IMR-90 (cell line): ENCODE measurements around the gene ANKIB1. TPM values are rescaled to one million over a fixed set of nuclear protein-coding genes. Genes with fewer than 3 reads are reported as not detected.

ENCODE experiments used
- ATAC-seq: fragments of 200-7000 bp; cut with Tn5 transposase; 2 replicates; pipeline ENCODE4 v1.9.1; 2020; ENCODE audit warnings: low read depth, mild to moderate bottlenecking, moderate library complexity
- BruUV-seq: library from RNA; stranded (reverse); fragments of 400-500 nt; replicated peaks from 2 replicates; lab custom pipeline; 2021; lab: Mats Ljungman, UMichigan
- CTCF ChIA-PET: fragments of 300-600 bp; formaldehyde crosslinking; extraction: SDS; loops from one replicate; lab custom pipeline; 2021; ENCODE audit warnings: antibody characterized with exemption; lab: Yijun Ruan, JAX
- POLR2A ChIA-PET: fragments of 300-600 bp; sonication (Branson Sonifier 250); formaldehyde crosslinking; loops from one replicate; lab custom pipeline; 2022; ENCODE audit warnings: antibody characterized with exemption; ENCODE audit not compliant: unreplicated experiment; lab: Charles Lee
- DNase-seq: peaks from one replicate; pipeline ENCODE4 v3.0.0; 2013
- H2AFZ ChIP-seq: replicated peaks from 2 replicates; pipeline ENCODE3; 2013; ENCODE audit warnings: low read length, mild to moderate bottlenecking; ENCODE audit not compliant: poor library complexity
- H2AK5ac ChIP-seq: 2 replicates; pipeline ENCODE4 v1.6.1; 2013; ENCODE audit warnings: low read depth, low read length, inconsistent platforms
- H2AK9ac ChIP-seq: replicated peaks from 2 replicates; pipeline ENCODE3; 2013; ENCODE audit warnings: mild to moderate bottlenecking, low read depth, low read length, moderate library complexity; ENCODE audit not compliant: poor library complexity
- H2BK120ac ChIP-seq: 2 replicates; pipeline ENCODE4 v1.6.1; 2013; ENCODE audit warnings: low read depth, low read length, inconsistent platforms
- H2BK15ac ChIP-seq: 3 replicates; pipeline ENCODE4 v1.6.1; 2013; ENCODE audit warnings: low read depth, low read length, inconsistent platforms
- H2BK20ac ChIP-seq: 2 replicates; pipeline ENCODE4 v1.6.1; 2013; ENCODE audit warnings: low read depth, mild to moderate bottlenecking, inconsistent platforms, low read length, moderate library complexity
- H2BK5ac ChIP-seq: 2 replicates; pipeline ENCODE4 v1.6.1; 2013; ENCODE audit warnings: mild to moderate bottlenecking, low read depth, low read length, inconsistent platforms; ENCODE audit not compliant: poor library complexity, severe bottlenecking
- H3K14ac ChIP-seq: replicated peaks from 2 replicates; pipeline ENCODE4 v1.6.1; 2013; ENCODE audit warnings: low read depth, low read length, inconsistent platforms
- H3K18ac ChIP-seq: 2 replicates; pipeline ENCODE4 v1.6.1; 2013; ENCODE audit warnings: low read depth, low read length, control low read depth
- H3K23ac ChIP-seq: 2 replicates; pipeline ENCODE4 v1.6.1; 2013; ENCODE audit warnings: low read depth, low read length, inconsistent platforms
- H3K27ac ChIP-seq: 2 replicates; pipeline ENCODE4 v1.5.1; 2013; ENCODE audit warnings: mild to moderate bottlenecking, control low read depth, low read length; ENCODE audit not compliant: insufficient read depth
- H3K27me3 ChIP-seq: 2 replicates; pipeline ENCODE4 v1.6.1; 2013; ENCODE audit warnings: low read length; ENCODE audit not compliant: control insufficient read depth, insufficient read depth
- H3K36me3 ChIP-seq: 2 replicates; pipeline ENCODE4 v1.6.1; 2013; ENCODE audit warnings: low read length, mixed read lengths; ENCODE audit not compliant: control insufficient read depth, insufficient read depth
- H3K4ac ChIP-seq: 2 replicates; pipeline ENCODE4 v1.6.1; 2013; ENCODE audit warnings: low read depth, low read length, inconsistent platforms
- H3K4me1 ChIP-seq: 2 replicates; pipeline ENCODE4 v1.6.1; 2013; ENCODE audit warnings: low read length, mixed read lengths; ENCODE audit not compliant: control insufficient read depth, insufficient read depth
- H3K4me2 ChIP-seq: 2 replicates; pipeline ENCODE4 v1.6.1; 2013; ENCODE audit warnings: low read depth, mild to moderate bottlenecking, control low read depth, low read length, moderate library complexity
- H3K4me3 ChIP-seq: 2 replicates; pipeline ENCODE4 v1.5.1; 2013; ENCODE audit warnings: low read depth, mild to moderate bottlenecking, control low read depth, low read length, moderate library complexity; ENCODE audit not compliant: insufficient read depth
- H3K56ac ChIP-seq: 2 replicates; pipeline ENCODE4 v1.6.1; 2013; ENCODE audit warnings: low read length, inconsistent platforms; ENCODE audit not compliant: insufficient read depth; ENCODE audit errors: extremely low read depth
- H3K79me1 ChIP-seq, 2 experiments: 2 replicates each; pipeline ENCODE4 v1.6.1; 2013; ENCODE audit warnings: low read length in 2 of 2, inconsistent platforms in 1 of 2, low read depth in 1 of 2
- H3K9ac ChIP-seq: 2 replicates; pipeline ENCODE4 v1.6.1; 2013; ENCODE audit warnings: low read depth, low read length, control low read depth
- H3K9me1 ChIP-seq: 2 replicates; pipeline ENCODE4 v1.6.1; 2013; ENCODE audit warnings: low read length, inconsistent platforms; ENCODE audit not compliant: insufficient read depth
- H3K9me3 ChIP-seq: 2 replicates; pipeline ENCODE4 v1.6.1; 2013; ENCODE audit warnings: low read length; ENCODE audit not compliant: control insufficient read depth, insufficient read depth
- H4K20me1 ChIP-seq: 2 replicates; pipeline ENCODE4 v1.6.1; 2013; ENCODE audit warnings: low read length, inconsistent platforms; ENCODE audit not compliant: insufficient read depth
- H4K5ac ChIP-seq: 2 replicates; pipeline ENCODE4 v1.6.1; 2013; ENCODE audit warnings: mild to moderate bottlenecking, low read depth, low read length, control low read depth
- H4K8ac ChIP-seq, 2 experiments: 2 replicates each; pipeline ENCODE4 v1.6.1; 2013; ENCODE audit warnings: low read depth in 2 of 2, low read length in 2 of 2, control low read depth in 1 of 2, inconsistent platforms in 1 of 2
- H4K91ac ChIP-seq: 2 replicates; pipeline ENCODE4 v1.6.1; 2013; ENCODE audit warnings: low read depth, low read length, inconsistent platforms; ENCODE audit not compliant: insufficient read depth
- CEBPB ChIP-seq: IDR thresholded peaks from 2 replicates; pipeline ENCODE4 v1.6.1; 2012; ENCODE audit warnings: low read depth, low read length, improper control_type of control experiment
- NFE2L2 ChIP-seq: fragments of 150-350 bp; IDR thresholded peaks from 2 replicates; pipeline ENCODE4 v1.6.1; 2016; ENCODE audit warnings: low read depth, mild to moderate bottlenecking, low read length
- RAD21 ChIP-seq: IDR thresholded peaks from 2 replicates; pipeline ENCODE4 v1.6.1; 2012; ENCODE audit warnings: low read length, improper control_type of control experiment
- RCOR1 ChIP-seq: IDR thresholded peaks from 2 replicates; pipeline ENCODE4 v1.6.1; 2012; ENCODE audit warnings: mild to moderate bottlenecking, low read length, improper control_type of control experiment; ENCODE audit not compliant: insufficient replicate concordance
- WGBS, 2 experiments: methylation state at CpG; one replicate each; pipeline versions ENCODE4 v1.1.5 to v1.1.7; 2013; ENCODE audit warnings: missing lambda C conversion rate in 2 of 2; ENCODE audit not compliant: insufficient read length in 1 of 2; ENCODE audit errors: extremely low coverage in 2 of 2; 5-methylcytosine and 5-hydroxymethylcytosine counted together
- dilution Hi-C: fragments of 300-500 bp; cut with HindIII; formaldehyde crosslinking; loops from one replicate; pipeline ENCODE4 v1.14.3; 2018; ENCODE audit warnings: low sequenced_read_pairs; ENCODE audit not compliant: unreplicated experiment
- in situ Hi-C: fragments of 300-500 bp; cut with MboI; formaldehyde crosslinking; loops from 3 replicates; pipeline ENCODE4 v1.14.3; 2019; ENCODE audit warnings: low sequenced_read_pairs, inconsistent platforms, mixed read lengths
- intact Hi-C: fragments of 100-400 bp; cut with micrococcal nuclease; formaldehyde crosslinking; loops from 2 replicates; pipeline ENCODE4 v1.10.0; 2022
- polyA plus RNA-seq, 3 experiments: library from polyadenylated mRNA; depleted of rRNA; stranded (reverse); fragments of >200 nt; gene quantifications; 2 replicates each; pipeline ENCODE4 v1.2.3, GENCODE V29; 2012; ENCODE audit warnings: low replicate concordance in 1 of 3
- total RNA-seq: library from RNA; depleted of rRNA; stranded (reverse); fragments of >200 nt; gene quantifications from 2 replicates; pipeline ENCODE4 v1.2.3, GENCODE V29; 2012
- TF ChIP-seq, protein P1 (sequence below): conservative IDR thresholded peaks from 2 replicates; pipeline ENCODE4 v1.5.1; 2012; ENCODE audit warnings: mild to moderate bottlenecking, low read depth, low read length, improper control_type of control experiment

ANKIB1 gene
- total and polyA plus RNA-seq, 2 of the 4 experiments (the other 2 are of a cell fraction) = 18.7 to 33.9 TPM

- H2AFZ ChIP-seq = no peak overlapping the region
- no peaks in the 10 kb centered on the region for H3K9me3 ChIP-seq
- no peak overlapping the region for H3K9ac ChIP-seq
- ChIA-PET POLR2A (no interaction called here), CTCF (interaction anchor here (0.7 kb wide), 1 partner anchor 57 kb away, joined by 5 read pairs; no protein-coding TSS in a partner anchor)
- DNase-seq (no peak), ATAC-seq (no peak)
- no TSS peak for BruUV-seq
- no peak overlapping the region for H3K14ac ChIP-seq
- no CpG with 5 or more reads among the region's 4 CpGs for WGBS, 2 experiments
- intact Hi-C loops = no loop called here
- no peak overlapping the region for H3K56ac ChIP-seq
- no peak overlapping the region for H3K18ac ChIP-seq
- H4K91ac ChIP-seq = no peak overlapping the region
- H4K8ac ChIP-seq = no peak overlapping the region
- H2BK120ac ChIP-seq = no peak overlapping the region
- H4K5ac ChIP-seq = no peak overlapping the region
- H2AK5ac ChIP-seq = no peak overlapping the region
- no peak overlapping the region for H3K23ac ChIP-seq
- no peak overlapping the region for H3K27ac ChIP-seq
- H2BK5ac ChIP-seq = no peak overlapping the region
- TF ChIP-seq NFE2L2 (no peak), RCOR1 (no peak), CEBPB (no peak), RAD21 (no peak)
- TF ChIP-seq, protein P1, sequence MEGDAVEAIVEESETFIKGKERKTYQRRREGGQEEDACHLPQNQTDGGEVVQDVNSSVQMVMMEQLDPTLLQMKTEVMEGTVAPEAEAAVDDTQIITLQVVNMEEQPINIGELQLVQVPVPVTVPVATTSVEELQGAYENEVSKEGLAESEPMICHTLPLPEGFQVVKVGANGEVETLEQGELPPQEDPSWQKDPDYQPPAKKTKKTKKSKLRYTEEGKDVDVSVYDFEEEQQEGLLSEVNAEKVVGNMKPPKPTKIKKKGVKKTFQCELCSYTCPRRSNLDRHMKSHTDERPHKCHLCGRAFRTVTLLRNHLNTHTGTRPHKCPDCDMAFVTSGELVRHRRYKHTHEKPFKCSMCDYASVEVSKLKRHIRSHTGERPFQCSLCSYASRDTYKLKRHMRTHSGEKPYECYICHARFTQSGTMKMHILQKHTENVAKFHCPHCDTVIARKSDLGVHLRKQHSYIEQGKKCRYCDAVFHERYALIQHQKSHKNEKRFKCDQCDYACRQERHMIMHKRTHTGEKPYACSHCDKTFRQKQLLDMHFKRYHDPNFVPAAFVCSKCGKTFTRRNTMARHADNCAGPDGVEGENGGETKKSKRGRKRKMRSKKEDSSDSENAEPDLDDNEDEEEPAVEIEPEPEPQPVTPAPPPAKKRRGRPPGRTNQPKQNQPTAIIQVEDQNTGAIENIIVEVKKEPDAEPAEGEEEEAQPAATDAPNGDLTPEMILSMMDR = no peak
- H3K4ac ChIP-seq = no peak overlapping the region
- H3K4me1 ChIP-seq = no peaks in the 10 kb centered on the region
- H2BK15ac ChIP-seq = no peak overlapping the region
- in situ Hi-C loops = no loop called here
- H3K4me2 ChIP-seq = no peak overlapping the region
- no peaks in the 10 kb centered on the region for H3K9me1 ChIP-seq
- H3K79me1 ChIP-seq = no peaks in the 10 kb centered on the region; a peak in 1 of 4 replicates
- H3K36me3 ChIP-seq = 0 out of 2 replicates have a peak, but pooled peaks cover 2% of the 10 kb centered on the region
- no peak overlapping the region for H2BK20ac ChIP-seq
- dilution Hi-C loops = no loop called here
- H3K4me3 ChIP-seq = no peak overlapping the region
- no peak overlapping the region for H2AK9ac ChIP-seq
- no peaks in the 10 kb centered on the region for H3K27me3 ChIP-seq
- H4K20me1 ChIP-seq = no peaks in the 10 kb centered on the region
Observed at GRCh38 chr7:92331508-92331907, 85.7 kb downstream of the ANKIB1 start.
